Trophoblast cell (in vitro differentiated cells and primary cell): Measurements from ENCODE around the gene GRIN1.

Experiments
- DNase-seq, 2 donors: peaks; one replicate each; pipeline ENCODE4 v3.0.0-alpha.2; 2016
- H2AFZ ChIP-seq: 2 replicates; pipeline ENCODE4 v1.6.1; 2013; ENCODE audit warnings: low read length, moderate library complexity, mild to moderate bottlenecking; ENCODE audit not compliant: insufficient read depth, poor library complexity
- H2AK5ac ChIP-seq: 2 replicates; pipeline ENCODE4 v1.6.1; 2013; ENCODE audit warnings: mild to moderate bottlenecking, low read length
- H2BK120ac ChIP-seq: 2 replicates; pipeline ENCODE4 v1.6.1; 2013; ENCODE audit warnings: low read length, mild to moderate bottlenecking, moderate library complexity; ENCODE audit not compliant: insufficient read depth, poor library complexity
- H2BK12ac ChIP-seq: 2 replicates; pipeline ENCODE4 v1.6.1; 2013; ENCODE audit warnings: mild to moderate bottlenecking, low read length, moderate library complexity
- H2BK5ac ChIP-seq: 2 replicates; pipeline ENCODE4 v1.6.1; 2013; ENCODE audit warnings: low read length, low read depth, moderate library complexity, mild to moderate bottlenecking; ENCODE audit not compliant: poor library complexity
- H3K14ac ChIP-seq: 2 replicates; pipeline ENCODE4 v1.6.1; 2013; ENCODE audit warnings: mild to moderate bottlenecking, low read length
- H3K18ac ChIP-seq: 2 replicates; pipeline ENCODE4 v1.6.1; 2013; ENCODE audit warnings: mild to moderate bottlenecking, low read length
- H3K23ac ChIP-seq: 2 replicates; pipeline ENCODE4 v1.6.1; 2013; ENCODE audit warnings: low read length
- H3K27ac ChIP-seq: 2 replicates; pipeline ENCODE4 v1.5.1; 2013; ENCODE audit warnings: low read depth, mild to moderate bottlenecking, inconsistent platforms, low read length, moderate library complexity
- H3K27me3 ChIP-seq: 2 replicates; pipeline ENCODE4 v1.6.1; 2013; ENCODE audit warnings: inconsistent platforms, mild to moderate bottlenecking, low read length, moderate library complexity; ENCODE audit not compliant: insufficient read depth
- H3K36me3 ChIP-seq, 2 experiments: 1 replicate in 1 of 2; 2 replicates in 1 of 2; pipeline ENCODE4 v1.6.1; 2013; ENCODE audit warnings: low read length in 2 of 2, mild to moderate bottlenecking in 2 of 2, moderate library complexity in 1 of 2; ENCODE audit not compliant: insufficient read depth in 2 of 2, control insufficient read depth in 1 of 2
- H3K4ac ChIP-seq: 2 replicates; pipeline ENCODE4 v1.6.1; 2013; ENCODE audit warnings: low read depth, mild to moderate bottlenecking, low read length, moderate library complexity
- H3K4me1 ChIP-seq, 2 experiments: 1 replicate in 1 of 2; 2 replicates in 1 of 2; pipeline ENCODE4 v1.6.1; 2013; ENCODE audit warnings: low read length in 2 of 2, mild to moderate bottlenecking in 2 of 2, moderate library complexity in 1 of 2; ENCODE audit not compliant: insufficient read depth in 2 of 2, control insufficient read depth in 1 of 2
- H3K4me2 ChIP-seq: 2 replicates; pipeline ENCODE4 v1.6.1; 2013; ENCODE audit warnings: inconsistent platforms, mild to moderate bottlenecking, low read length, moderate library complexity
- H3K4me3 ChIP-seq: 2 replicates; pipeline ENCODE4 v1.5.1; 2013; ENCODE audit warnings: mild to moderate bottlenecking, low read depth, low read length, inconsistent platforms
- H3K79me1 ChIP-seq: one replicate; pipeline ENCODE4 v1.6.1; 2013; ENCODE audit warnings: low read length
- H3K79me2 ChIP-seq: 2 replicates; pipeline ENCODE4 v1.6.1; 2013; ENCODE audit warnings: low read length, mild to moderate bottlenecking; ENCODE audit not compliant: control insufficient read depth, insufficient read depth, poor library complexity
- H3K9ac ChIP-seq: 2 replicates; pipeline ENCODE4 v1.6.1; 2013; ENCODE audit warnings: mild to moderate bottlenecking, low read length
- H3K9me3 ChIP-seq: 2 replicates; pipeline ENCODE4 v1.6.1; 2013; ENCODE audit warnings: low read depth, mild to moderate bottlenecking, control low read depth, inconsistent platforms, low read length; ENCODE audit not compliant: insufficient read depth
- H4K12ac ChIP-seq: 2 replicates; pipeline ENCODE4 v1.6.1; 2013; ENCODE audit warnings: low read depth, mild to moderate bottlenecking, low read length, moderate library complexity
- H4K8ac ChIP-seq: 2 replicates; pipeline ENCODE4 v1.6.1; 2013; ENCODE audit warnings: low read depth, mild to moderate bottlenecking, low read length, moderate library complexity
- H4K91ac ChIP-seq: one replicate; pipeline ENCODE4 v1.6.1; 2013; ENCODE audit warnings: low read depth, mild to moderate bottlenecking, low read length, moderate library complexity
- WGBS: extraction: QIAGEN DNeasy Blood & Tissue Kit; methylation state at CpG from one replicate; pipeline ENCODE4 v1.1.7; 2013; ENCODE audit warnings: missing lambda C conversion rate; ENCODE audit not compliant: insufficient read length, insufficient coverage; ENCODE audit errors: extremely low coverage; 5-methylcytosine and 5-hydroxymethylcytosine counted together

The GRIN1 gene

DNA sequence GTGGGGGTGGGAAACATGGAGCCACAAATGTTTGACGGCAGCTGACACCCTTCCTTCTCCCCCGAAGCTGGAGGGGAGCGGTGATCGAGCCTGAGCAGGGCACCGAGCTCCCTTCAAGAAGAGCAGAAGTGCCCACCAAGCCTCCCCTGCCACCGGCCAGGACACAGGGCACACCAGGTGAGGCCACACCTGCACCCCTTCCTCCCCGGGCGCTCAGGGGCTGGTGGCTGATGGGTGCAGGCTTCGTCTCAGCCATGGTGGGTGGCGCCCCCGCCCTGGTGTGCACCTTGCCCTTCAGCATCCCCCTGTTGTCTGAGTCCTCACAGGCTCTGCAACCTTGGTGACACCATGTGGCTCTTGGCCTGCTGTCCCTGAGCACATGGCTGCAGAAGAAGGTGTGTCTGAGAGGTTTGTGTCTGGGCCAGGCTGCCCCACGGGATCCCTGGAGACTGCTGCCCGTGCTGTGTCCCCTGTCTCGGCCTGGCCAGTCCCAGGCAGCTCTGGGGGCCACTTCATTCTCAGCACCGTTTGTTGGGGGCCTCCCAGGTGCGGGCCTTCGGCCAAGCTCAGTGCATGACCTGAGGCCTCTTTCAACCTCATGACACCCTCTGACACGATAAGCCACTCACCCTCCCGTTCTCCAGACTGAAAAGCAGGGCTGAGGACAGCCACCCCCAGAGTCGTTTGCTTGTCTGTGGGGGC is 41.0 kb upstream of the GRIN1 start:
- no peak overlapping the region for H3K23ac ChIP-seq
- no peak overlapping the region for H2BK120ac ChIP-seq
- H2AFZ ChIP-seq, result no peak overlapping the region
- no peak overlapping the region for H4K8ac ChIP-seq
- no peak overlapping the region for H2BK12ac ChIP-seq
- H3K9ac ChIP-seq, result no peak overlapping the region
- no peak overlapping the region for H3K4ac ChIP-seq
- H3K14ac ChIP-seq, result no peak overlapping the region
- no peaks in the 10 kb centered on the region for H3K27me3 ChIP-seq
- no peaks in the 10 kb centered on the region for H3K4me1 ChIP-seq
- H4K91ac ChIP-seq, result no peak overlapping the region
- H3K79me1 ChIP-seq, result no peaks in the 10 kb centered on the region
- DNase-seq, result no peak
- peaks cover 62 to 69% of the 10 kb centered on the region in 2 experiments for H3K36me3 ChIP-seq
- H3K27ac ChIP-seq, result no peak overlapping the region
- peaks cover 14% of the 10 kb centered on the region for H3K9me3 ChIP-seq
- no peak overlapping the region for H3K4me2 ChIP-seq
- WGBS, result no CpG with 5 or more reads among the region's 20 CpGs
- no peak overlapping the region for H2AK5ac ChIP-seq
- no peak overlapping the region for H4K12ac ChIP-seq
- no peak overlapping the region for H3K18ac ChIP-seq
- H2BK5ac ChIP-seq, result no peak overlapping the region
- no peak overlapping the region for H3K4me3 ChIP-seq
- H3K79me2 ChIP-seq, result no peaks in the 10 kb centered on the region

DNA sequence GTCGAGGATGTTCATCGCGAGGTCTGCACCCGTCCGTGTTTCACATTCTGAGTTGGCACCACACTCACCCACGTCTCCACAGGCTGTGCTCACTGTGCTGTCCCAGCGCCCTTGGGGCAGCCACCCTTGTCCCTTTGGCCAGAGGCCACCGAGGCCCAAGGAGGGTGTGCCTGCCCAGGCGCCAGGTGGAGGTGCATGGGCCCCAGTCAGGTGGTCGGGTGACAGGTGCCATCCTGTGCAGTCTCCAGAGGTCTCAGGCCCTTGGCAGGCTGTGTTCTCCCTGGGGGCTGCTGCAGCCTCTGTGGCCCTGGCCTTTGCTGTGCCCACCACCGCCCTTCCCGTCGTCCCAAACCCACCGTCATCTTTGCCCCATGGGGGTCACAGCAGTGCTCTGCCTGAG is 39.7 kb upstream of the GRIN1 start:
- Histone ChIP-seq H2AK5ac (no peak overlapping the region), H3K79me1 (no peaks in the 10 kb centered on the region), H3K9ac (no peak overlapping the region), H3K14ac (no peak overlapping the region), H2BK120ac (no peak overlapping the region), H3K4me2 (no peak overlapping the region), H2BK12ac (no peak overlapping the region), H4K91ac (no peak overlapping the region), H3K27ac (no peak overlapping the region), H3K79me2 (no peaks in the 10 kb centered on the region), H3K4me3 (no peak overlapping the region), H2AFZ (no peak overlapping the region), H4K8ac (no peak overlapping the region), H3K4ac (no peak overlapping the region), H3K23ac (no peak overlapping the region), H3K36me3 (peaks cover 73 to 79% of the 10 kb centered on the region in 2 experiments), H3K18ac (no peak overlapping the region), H3K27me3 (no peaks in the 10 kb centered on the region), H3K4me1 (no peaks in the 10 kb centered on the region), H2BK5ac (no peak overlapping the region), H4K12ac (no peak overlapping the region), H3K9me3 (peaks cover 23% of the 10 kb centered on the region)
- no peak for DNase-seq
- no CpG with 5 or more reads among the region's 14 CpGs for WGBS

DNA sequence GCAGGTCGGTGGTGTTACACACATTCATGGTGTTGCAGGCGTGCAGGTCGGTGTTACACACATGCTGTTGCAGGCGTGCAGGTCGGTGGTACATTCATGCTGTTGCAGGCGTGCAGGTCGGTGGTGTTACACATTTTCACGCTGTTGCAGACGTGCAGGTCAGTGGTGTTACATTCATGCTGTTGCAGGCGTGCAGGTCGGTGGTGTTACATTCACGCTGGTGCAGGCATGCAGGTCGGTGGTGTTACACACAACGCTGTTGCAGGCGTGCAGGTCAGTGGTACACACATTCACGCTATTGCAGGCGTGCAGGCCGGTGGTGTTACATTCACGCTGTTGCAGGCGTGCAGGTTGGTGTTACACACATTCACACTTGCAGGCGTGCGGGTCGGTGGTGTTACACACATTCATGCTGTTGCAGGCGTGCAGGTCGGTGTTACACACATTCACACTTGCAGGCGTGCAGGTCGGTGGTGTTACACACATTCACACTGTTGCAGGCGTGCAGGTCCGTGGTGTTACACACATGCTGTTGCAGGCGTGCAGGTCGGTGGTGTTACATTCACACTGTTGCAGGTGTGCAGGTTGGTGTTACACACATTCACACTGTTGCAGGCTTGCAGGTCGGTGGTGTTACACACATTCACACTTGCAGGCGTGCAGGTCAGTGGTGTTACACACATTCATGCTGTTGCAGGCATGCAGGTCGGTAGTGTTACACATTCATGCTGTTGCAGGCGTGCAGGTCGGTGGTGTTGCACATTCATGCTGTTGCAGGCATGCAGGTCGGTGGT is 35.6 kb upstream of the GRIN1 start:
- Histone ChIP-seq H2AFZ (no peak overlapping the region), H3K79me1 (no peaks in the 10 kb centered on the region), H3K9ac (no peak overlapping the region), H3K4me2 (no peak overlapping the region), H4K12ac (no peak overlapping the region), H2BK120ac (no peak overlapping the region), H3K4me1 (no peaks in the 10 kb centered on the region), H3K27me3 (no peaks in the 10 kb centered on the region), H3K23ac (no peak overlapping the region), H3K27ac (no peak overlapping the region), H3K4ac (no peak overlapping the region), H3K14ac (no peak overlapping the region), H3K9me3 (peaks cover 25% of the 10 kb centered on the region), H2BK5ac (no peak overlapping the region), H2BK12ac (no peak overlapping the region), H2AK5ac (no peak overlapping the region), H4K91ac (no peak overlapping the region), H3K79me2 (no peaks in the 10 kb centered on the region), H3K18ac (no peak overlapping the region), H3K4me3 (peak overlapping the region; percentile 37), H3K36me3 (peaks cover 83 to 88% of the 10 kb centered on the region in 2 experiments), H4K8ac (no peak overlapping the region)
- WGBS, result no CpG with 5 or more reads among the region's 37 CpGs
- no peak for DNase-seq

DNA sequence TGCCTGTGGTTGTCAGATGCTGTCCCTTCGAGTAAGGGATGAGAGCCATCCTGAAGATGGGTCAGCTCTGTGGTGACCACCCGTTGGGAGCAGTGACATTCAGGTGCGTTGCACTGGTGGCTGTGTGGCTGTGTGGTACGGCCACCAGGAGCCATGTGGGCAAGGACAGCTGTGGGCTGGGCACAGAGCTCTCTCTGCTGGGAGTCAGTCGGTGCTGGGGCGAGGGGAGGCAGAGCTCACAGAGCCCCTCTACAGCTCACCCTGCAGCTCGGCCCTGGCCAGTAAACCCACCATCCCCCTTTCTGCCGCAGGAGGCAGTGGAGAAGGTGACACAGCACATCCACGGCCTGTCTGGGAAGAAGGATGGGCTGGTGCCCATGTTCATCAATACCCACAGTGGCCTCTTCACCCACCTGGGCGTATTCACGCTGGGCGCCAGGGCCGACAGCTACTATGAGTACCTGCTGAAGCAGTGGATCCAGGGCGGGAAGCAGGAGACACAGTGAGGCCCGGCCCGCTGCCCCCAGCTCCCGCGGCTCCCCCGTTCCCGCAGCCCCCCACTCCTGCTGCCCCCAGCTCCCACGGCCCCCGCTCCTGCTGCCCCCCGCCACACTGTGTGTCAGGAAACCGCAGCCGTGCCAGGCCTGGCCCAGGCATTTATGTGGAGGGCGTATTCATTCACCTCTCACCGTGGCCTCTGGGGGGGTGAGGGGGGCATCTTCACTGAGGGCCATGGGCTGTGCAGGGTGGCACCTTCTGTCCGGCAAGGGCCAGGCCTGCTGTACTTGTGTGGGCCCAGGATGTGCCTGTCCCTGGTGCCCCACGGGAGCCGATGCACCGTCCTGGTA is 32.9 kb upstream of the GRIN1 start:
- Histone ChIP-seq H2AK5ac (no peak overlapping the region), H4K8ac (no peak overlapping the region), H3K9ac (no peak overlapping the region), H3K4me3 (no peak overlapping the region), H2BK120ac (no peak overlapping the region), H3K27me3 (no peaks in the 10 kb centered on the region), H4K91ac (no peak overlapping the region), H3K4me2 (no peak overlapping the region), H3K4ac (no peak overlapping the region), H3K14ac (no peak overlapping the region), H3K23ac (no peak overlapping the region), H2BK5ac (no peak overlapping the region), H3K27ac (no peak overlapping the region), H3K9me3 (peaks cover 25% of the 10 kb centered on the region), H3K79me1 (no peaks in the 10 kb centered on the region), H3K4me1 (no peaks in the 10 kb centered on the region), H2BK12ac (no peak overlapping the region), H3K36me3 (peaks cover 77 to 84% of the 10 kb centered on the region in 2 experiments), H4K12ac (no peak overlapping the region), H2AFZ (no peak overlapping the region), H3K79me2 (no peaks in the 10 kb centered on the region), H3K18ac (no peak overlapping the region)
- no peak for DNase-seq
- WGBS, result no CpG with 5 or more reads among the region's 31 CpGs
